Activated T-cell treated with anti-CD3 and anti-CD28 coated beads for 1 hour (primary cell): ENCODE data around the gene HOXD4.

ENCODE experiments used
- DNase-seq: peaks from one replicate; pipeline ENCODE4 v3.0.0-alpha.2; 2020; ENCODE audit warnings: low read depth

HOXD4 gene

GRCh38 chr2:176139661-176140512, 11.5 kb upstream of the HOXD4 start:
- no peak for DNase-seq

GRCh38 chr2:176140513-176141317, 10.6 kb upstream of the HOXD4 start:
- DNase-seq, result peak; percentile 54

- DNase-seq, result no peak
These were observed 9.1 kb upstream of the HOXD4 start for GRCh38 chr2:176142281-176142680.

GRCh38 chr2:176145085-176145969, 6.0 kb upstream of the HOXD4 start:
- DNase-seq, result no peak

- no peak for DNase-seq
These were observed 5.2 kb upstream of the HOXD4 start for GRCh38 chr2:176146101-176146500.

GRCh38 chr2:176146645-176147044, 4.7 kb upstream of the HOXD4 start:
- DNase-seq, result no peak

- no peak for DNase-seq
These were observed 4.0 kb upstream of the HOXD4 start for GRCh38 chr2:176147210-176147799.

GRCh38 chr2:176147800-176148496, 3.4 kb upstream of the HOXD4 start:
- DNase-seq, result no peak

- no peak for DNase-seq
These were observed 2.5 kb upstream of the HOXD4 start for GRCh38 chr2:176148751-176149421.

GRCh38 chr2:176149481-176149938, 1.8 kb upstream of the HOXD4 start:
- DNase-seq, result no peak

GRCh38 chr2:176149939-176150583, 1.3 kb upstream of the HOXD4 start:
- DNase-seq, result no peak

GRCh38 chr2:176150584-176151441, 537 bp upstream of the HOXD4 start:
- no peak for DNase-seq

- no peak for DNase-seq
These were observed 1.2 kb downstream of the HOXD4 start for GRCh38 chr2:176152350-176153181.

GRCh38 chr2:176154576-176155252, 3.4 kb downstream of the HOXD4 start:
- DNase-seq, result no peak

- DNase-seq, result no peak
These were observed 4.2 kb downstream of the HOXD4 start for GRCh38 chr2:176155356-176156044.

GRCh38 chr2:176156301-176156806, 5.0 kb downstream of the HOXD4 start:
- DNase-seq, result no peak
